H1 (cell line): ENCODE data around the gene NOS2. TPM values are rescaled to one million over a fixed set of nuclear protein-coding genes. Genes with fewer than 3 reads are reported as not detected.
"Not testable (repeated sequence)": the region's sequence is repeated elsewhere in the genome, so short reads cannot be mapped to it uniquely, and the experiment has no call there.

ENCODE experiments used
- CTCF ChIA-PET: fragments of 300-600 bp; sonication (Branson Sonifier 250); formaldehyde crosslinking; loops from one replicate; lab custom pipeline; 2021; ENCODE audit not compliant: partially characterized antibody; lab: Charles Lee
- POLR2A ChIA-PET: fragments of 300-600 bp; sonication (Branson Sonifier 250); formaldehyde crosslinking; loops from one replicate; lab custom pipeline; 2021; ENCODE audit warnings: inconsistent platforms; ENCODE audit not compliant: partially characterized antibody; lab: Charles Lee
- DNase-seq, 2 experiments: peaks; one replicate each; pipeline versions ENCODE4 v3.0.0 to v3.0.0-alpha.2; 2010 to 2022; ENCODE audit warnings: low spot score in 2 of 2, low read depth in 1 of 2, mixed read lengths in 1 of 2
- FAIRE-seq: peaks from 2 replicates; lab custom pipeline; 2011; peaks lifted over from hg19 to GRCh38; lab: Jason Lieb, UNC
- H2AFZ ChIP-seq: 2 replicates; pipeline ENCODE4 v1.8.1; 2012; ENCODE audit warnings: low read length, inconsistent platforms
- H2AK5ac ChIP-seq: 2 replicates; pipeline ENCODE4 v1.6.1; 2013; ENCODE audit warnings: low read depth, low read length
- H2BK120ac ChIP-seq: replicated peaks from 2 replicates; pipeline ENCODE3; 2013; ENCODE audit warnings: low read depth, low read length, inconsistent platforms
- H2BK12ac ChIP-seq: 2 replicates; pipeline ENCODE4 v1.6.1; 2013; ENCODE audit warnings: low read depth, low read length
- H2BK15ac ChIP-seq: 2 replicates; pipeline ENCODE4 v1.6.1; 2013; ENCODE audit warnings: low read length
- H2BK20ac ChIP-seq: 2 replicates; pipeline ENCODE4 v1.6.1; 2013; ENCODE audit warnings: low read length
- H2BK5ac ChIP-seq: 2 replicates; pipeline ENCODE4 v1.6.1; 2013; ENCODE audit warnings: low read depth, low read length
- H3K14ac ChIP-seq: 2 replicates; pipeline ENCODE4 v1.6.1; 2013; ENCODE audit warnings: inconsistent platforms; ENCODE audit not compliant: insufficient read length
- H3K18ac ChIP-seq: 2 replicates; pipeline ENCODE4 v1.6.1; 2013; ENCODE audit warnings: low read length; ENCODE audit errors: extremely low read depth
- H3K23ac ChIP-seq: 2 replicates; pipeline ENCODE4 v1.6.1; 2013; ENCODE audit warnings: inconsistent platforms; ENCODE audit not compliant: insufficient read length
- H3K23me2 ChIP-seq: 2 replicates; pipeline ENCODE4 v1.6.1; 2013; ENCODE audit warnings: low read depth, low read length
- H3K27ac ChIP-seq: 2 replicates; pipeline ENCODE4 v1.6.1; 2011; ENCODE audit warnings: low read depth, low read length, inconsistent platforms
- H3K27me3 ChIP-seq, 4 experiments: replicated peaks in 1 of 4; 1 replicate in 1 of 4; 2 replicates in 3 of 4; pipeline versions ENCODE4 v1.6.1 to v1.8.1; 2011 to 2013; ENCODE audit warnings: low read length in 3 of 4, mild to moderate bottlenecking in 3 of 4, inconsistent platforms in 2 of 4, mixed read lengths in 2 of 4, moderate library complexity in 1 of 4; ENCODE audit not compliant: control insufficient read depth in 3 of 4, insufficient read depth in 3 of 4; ENCODE audit errors: extremely low read depth in 1 of 4
- H3K36me3 ChIP-seq, 4 experiments: 2 replicates each; pipeline versions ENCODE4 v1.6.1 to v1.8.1; 2011 to 2013; ENCODE audit warnings: mild to moderate bottlenecking in 4 of 4, low read length in 3 of 4, moderate library complexity in 2 of 4, control low read depth in 1 of 4, inconsistent platforms in 1 of 4; ENCODE audit not compliant: insufficient read depth in 4 of 4, control insufficient read depth in 2 of 4
- H3K4ac ChIP-seq: replicated peaks from 2 replicates; pipeline ENCODE3; 2013; ENCODE audit warnings: low read length, low read depth, mixed read lengths, inconsistent platforms; ENCODE audit not compliant: insufficient read length
- H3K4me1 ChIP-seq, 4 experiments: replicated peaks in 1 of 4; 1 replicate in 1 of 4; 2 replicates in 3 of 4; pipeline versions ENCODE4 v1.6.1 to v1.8.1; 2011 to 2013; ENCODE audit warnings: low read length in 3 of 4, inconsistent platforms in 2 of 4, mixed read lengths in 1 of 4; ENCODE audit not compliant: insufficient read depth in 4 of 4, control insufficient read depth in 3 of 4
- H3K4me2 ChIP-seq, 2 experiments: 2 replicates each; pipeline versions ENCODE4 v1.6.1 to v1.8.1; 2011 to 2013; ENCODE audit warnings: low read depth in 2 of 2, low read length in 2 of 2, control low read depth in 1 of 2, inconsistent platforms in 1 of 2, mild to moderate bottlenecking in 1 of 2; ENCODE audit not compliant: insufficient read depth in 1 of 2
- H3K4me3 ChIP-seq, 4 experiments: fragments of 200-600, 300-600 bp in 1 of 4; sonication (generic), shearing (Covaris generic), sonication (Bioruptor Twin) in 1 of 4; 2 replicates each; pipeline versions ENCODE4 v1.5.1 to v1.8.1; 2011 to 2016; ENCODE audit warnings: low read length in 4 of 4, low read depth in 3 of 4, control low read depth in 2 of 4, inconsistent platforms in 2 of 4, mild to moderate bottlenecking in 2 of 4, mixed read lengths in 1 of 4, moderate library complexity in 1 of 4; ENCODE audit not compliant: insufficient read depth in 2 of 4; ENCODE audit errors: extremely low read depth in 1 of 4
- H3K56ac ChIP-seq: replicated peaks from 2 replicates; pipeline ENCODE3; 2013; ENCODE audit warnings: low read depth, mild to moderate bottlenecking, mixed read lengths, low read length, inconsistent platforms; ENCODE audit not compliant: insufficient read length
- H3K79me1 ChIP-seq: 2 replicates; pipeline ENCODE4 v1.6.1; 2013; ENCODE audit warnings: low read depth, low read length, control low read depth
- H3K79me2 ChIP-seq, 2 experiments: 2 replicates each; pipeline versions ENCODE4 v1.6.1 to v1.8.1; 2012 to 2013; ENCODE audit warnings: low read length in 2 of 2, mild to moderate bottlenecking in 2 of 2, inconsistent platforms in 1 of 2; ENCODE audit not compliant: insufficient read depth in 2 of 2, control insufficient read depth in 1 of 2
- H3K9ac ChIP-seq, 4 experiments: replicated peaks in 1 of 4; 1 replicate in 1 of 4; 2 replicates in 3 of 4; pipeline versions ENCODE4 v1.6.1 to v1.8.1; 2011 to 2013; ENCODE audit warnings: low read depth in 3 of 4, low read length in 3 of 4, control low read depth in 2 of 4, mild to moderate bottlenecking in 2 of 4, moderate library complexity in 2 of 4, inconsistent platforms in 1 of 4; ENCODE audit errors: extremely low read depth in 1 of 4
- H3K9me3 ChIP-seq, 2 experiments: 2 replicates each; pipeline versions ENCODE4 v1.6.1 to v1.8.1; 2012 to 2013; ENCODE audit warnings: mild to moderate bottlenecking in 2 of 2, moderate library complexity in 2 of 2, control low read depth in 1 of 2, inconsistent platforms in 1 of 2, low read depth in 1 of 2, low read length in 1 of 2, mixed read lengths in 1 of 2; ENCODE audit not compliant: insufficient read depth in 2 of 2
- H4K20me1 ChIP-seq, 2 experiments: replicated peaks in 1 of 2; 2 replicates each; pipeline versions ENCODE3 to v1.8.1; 2011 to 2013; ENCODE audit warnings: inconsistent platforms in 2 of 2, low read length in 2 of 2, mild to moderate bottlenecking in 1 of 2; ENCODE audit not compliant: insufficient read depth in 2 of 2, control insufficient read depth in 1 of 2
- H4K5ac ChIP-seq: 2 replicates; pipeline ENCODE4 v1.6.1; 2013; ENCODE audit warnings: low read length, low read depth, mixed read lengths, inconsistent platforms; ENCODE audit not compliant: insufficient read length
- H4K8ac ChIP-seq: 2 replicates; pipeline ENCODE4 v1.8.0; 2013; ENCODE audit warnings: mild to moderate bottlenecking, moderate library complexity, low read length, inconsistent platforms; ENCODE audit not compliant: insufficient read depth; ENCODE audit errors: extremely low read depth
- H4K91ac ChIP-seq: replicated peaks from 2 replicates; pipeline ENCODE3; 2013; ENCODE audit warnings: low read length, mixed read lengths, inconsistent platforms; ENCODE audit not compliant: insufficient read length
- WGBS, 2 experiments: shearing (Covaris generic) in 1 of 2; methylation state at CpG; one replicate each; pipeline versions ENCODE4 v1.1.6 to v1.1.7; 2013 to 2015; ENCODE audit warnings: low lambda C conversion rate in 2 of 2, mixed read lengths in 2 of 2, inconsistent platforms in 1 of 2, low coverage in 1 of 2, missing lambda C conversion rate in 1 of 2; ENCODE audit not compliant: insufficient replicate concordance in 2 of 2, insufficient coverage in 1 of 2, insufficient read length in 1 of 2; ENCODE audit errors: extremely low coverage in 1 of 2, missing lambda C conversion rate in 1 of 2; 5-methylcytosine and 5-hydroxymethylcytosine counted together
- polyA plus RNA-seq, 7 experiments: library from polyadenylated mRNA; depleted of rRNA in 3 of 7; stranded (reverse) in 5 of 7; unstranded in 2 of 7; fragments of >200 nt in 5 of 7; fragments of 200-250 nt in 2 of 7; gene quantifications; 1 replicate in 5 of 7; 2 replicates in 1 of 7; 4 replicates in 1 of 7; pipeline versions ENCODE4 v1.2.1 to v1.2.3, GENCODE V29; 2011 to 2013; ENCODE audit warnings: missing spikeins in 2 of 7, mixed read lengths in 2 of 7
- total RNA-seq: library from RNA; stranded (reverse); fragmentation: NEBNext Ultra II Directional; extraction: Animal tissue kit (Norgen Biotek cat#: 25700); gene quantifications from 2 replicates; pipeline ENCODE4 v1.2.1, GENCODE V29; 2021

Gene NOS2
- total and polyA plus RNA-seq, 2 of the 8 experiments (the other 6 are each of a cell fraction or from before 2014, with no cell fraction given), result 1.0 to 1.9 TPM

GRCh38 chr17:27760931-27761330 lies 39.4 kb downstream of the NOS2 start:
- not testable (repeated sequence) for H3K23me2 ChIP-seq, H3K56ac ChIP-seq, H3K23ac ChIP-seq, H4K5ac ChIP-seq, H2BK12ac ChIP-seq, H3K4ac ChIP-seq, H3K27me3 ChIP-seq, H3K27ac ChIP-seq, H3K18ac ChIP-seq, H3K79me1 ChIP-seq, H3K79me2 ChIP-seq, H3K4me1 ChIP-seq, H2BK120ac ChIP-seq, H4K20me1 ChIP-seq, H3K9me3 ChIP-seq, H3K14ac ChIP-seq, H3K4me3 ChIP-seq, H4K91ac ChIP-seq, H3K9ac ChIP-seq, H2BK5ac ChIP-seq, H2AK5ac ChIP-seq, H2BK20ac ChIP-seq, H3K4me2 ChIP-seq, H2AFZ ChIP-seq, H3K36me3 ChIP-seq, H4K8ac ChIP-seq, H2BK15ac ChIP-seq, FAIRE-seq, DNase-seq
- ChIA-PET POLR2A (interaction anchor here (0.7 to 1.4 kb wide), 2 partner anchors 118 to 119 kb away, joined by 3 read pairs; no protein-coding TSS in a partner anchor), CTCF (interaction anchor here (0.7 to 12.0 kb wide), 17 partner anchors 8 to 379 kb away, joined by 3 to 338 read pairs (median 9); partner anchors contain the start of gene NOS2)
- WGBS, 2 experiments, result 87% methylated on average over 8 of the region's 15 CpGs; no CpG with 5 or more reads in 1 of the 2 experiments
